Endothelial cell (in vitro differentiated cells): ENCODE measurements around the gene MAP3K5. TPM values are rescaled to one million over a fixed set of nuclear protein-coding genes. Genes with fewer than 3 reads are reported as not detected.

Experiments
- DNase-seq: peaks from one replicate; pipeline ENCODE4 v3.0.0; 2021; ENCODE audit warnings: low spot score
- H3K27ac Mint-ChIP-seq: one replicate; pipeline ENCODE4 v1.8.0; 2021; ENCODE audit warnings: mixed read lengths, inconsistent platforms; ENCODE audit not compliant: unreplicated experiment
- H3K27me3 Mint-ChIP-seq: one replicate; pipeline ENCODE4 v1.8.0; 2021; ENCODE audit warnings: mild to moderate bottlenecking, moderate library complexity, mixed read lengths, inconsistent platforms; ENCODE audit not compliant: unreplicated experiment
- H3K36me3 Mint-ChIP-seq: one replicate; pipeline ENCODE4 v1.8.0; 2021; ENCODE audit warnings: mild to moderate bottlenecking, low read depth, mixed read lengths, inconsistent platforms; ENCODE audit not compliant: unreplicated experiment
- H3K4me1 Mint-ChIP-seq: one replicate; pipeline ENCODE4 v1.8.0; 2021; ENCODE audit warnings: mild to moderate bottlenecking, mixed read lengths, inconsistent platforms; ENCODE audit not compliant: unreplicated experiment
- H3K4me3 Mint-ChIP-seq: one replicate; pipeline ENCODE4 v1.8.0; 2021; ENCODE audit warnings: mild to moderate bottlenecking, mixed read lengths, inconsistent platforms; ENCODE audit not compliant: unreplicated experiment
- H3K9me3 Mint-ChIP-seq: one replicate; pipeline ENCODE4 v1.8.0; 2021; ENCODE audit warnings: mixed read lengths, inconsistent platforms; ENCODE audit not compliant: unreplicated experiment
- CTCF ChIP-seq: fragments of 200-600 bp; sonication (generic); IDR thresholded peaks from one replicate; pipeline ENCODE4 v1.5.0; 2021; ENCODE audit warnings: antibody characterized with exemption; ENCODE audit not compliant: unreplicated experiment
- total RNA-seq: library from RNA; stranded (reverse); fragmentation: NEBNext Ultra II Directional; extraction: Animal tissue kit (Norgen Biotek cat#: 25700); gene quantifications from one replicate; pipeline ENCODE4 v1.2.1, GENCODE V29; 2021; ENCODE audit not compliant: unreplicated experiment

MAP3K5 gene
- total RNA-seq, 1 donor from 2014 or later: 0.33 TPM

- DNase-seq: no peak
- no peak for TF ChIP-seq CTCF
- Mint-ChIP-seq H3K27me3 (peaks cover 1% of the 10 kb centered on the region), H3K36me3 (no peaks in the 10 kb centered on the region), H3K4me3 (no peak overlapping the region), H3K4me1 (no peaks in the 10 kb centered on the region), H3K27ac (no peak overlapping the region), H3K9me3 (no peaks in the 10 kb centered on the region)
Measured at GRCh38 chr6:136668571-136668970, 123.7 kb downstream of the MAP3K5 start.

GRCh38 chr6:136666041-136666440 lies 126.2 kb downstream of the MAP3K5 start:
- no peak for TF ChIP-seq CTCF
- no peaks in the 10 kb centered on the region for H3K4me1 Mint-ChIP-seq
- H3K27ac Mint-ChIP-seq: no peak overlapping the region
- no peak overlapping the region for H3K4me3 Mint-ChIP-seq
- H3K36me3 Mint-ChIP-seq: no peaks in the 10 kb centered on the region
- H3K27me3 Mint-ChIP-seq: peaks cover 4% of the 10 kb centered on the region
- H3K9me3 Mint-ChIP-seq: no peaks in the 10 kb centered on the region
- DNase-seq: no peak

- Mint-ChIP-seq H3K27me3 (peaks cover 2% of the 10 kb centered on the region), H3K4me1 (no peaks in the 10 kb centered on the region), H3K27ac (no peak overlapping the region), H3K4me3 (no peak overlapping the region), H3K9me3 (no peaks in the 10 kb centered on the region), H3K36me3 (no peaks in the 10 kb centered on the region)
- TF ChIP-seq CTCF: no peak
- no peak for DNase-seq
Measured at GRCh38 chr6:136662347-136663237, 129.7 kb downstream of the MAP3K5 start.

- no peak overlapping the region for H3K4me3 Mint-ChIP-seq
- H3K36me3 Mint-ChIP-seq: no peaks in the 10 kb centered on the region
- H3K9me3 Mint-ChIP-seq: no peaks in the 10 kb centered on the region
- DNase-seq: no peak
- peaks cover 2% of the 10 kb centered on the region for H3K27me3 Mint-ChIP-seq
- no peaks in the 10 kb centered on the region for H3K4me1 Mint-ChIP-seq
- no peak overlapping the region for H3K27ac Mint-ChIP-seq
- no peak for TF ChIP-seq CTCF
Measured at GRCh38 chr6:136660727-136661126, 131.6 kb downstream of the MAP3K5 start.

- Mint-ChIP-seq H3K36me3 (no peaks in the 10 kb centered on the region), H3K4me3 (no peak overlapping the region), H3K27me3 (peaks cover 2% of the 10 kb centered on the region), H3K4me1 (no peaks in the 10 kb centered on the region), H3K9me3 (no peaks in the 10 kb centered on the region), H3K27ac (no peak overlapping the region)
- TF ChIP-seq CTCF: no peak
- no peak for DNase-seq
Measured at GRCh38 chr6:136659991-136660499, 132.2 kb downstream of the MAP3K5 start.
